ENCODE results near the gene ADRA2C. TPM values are rescaled to one million over a fixed set of nuclear protein-coding genes. Genes with fewer than 3 reads are reported as not detected.

Gene ADRA2C
- total RNA-seq, 1 experiment from 2014 or later: not detected

- TF ChIP-seq CTCF (conservative IDR thresholded peaks at IDR 0.05; ENCODE audit: low read depth, low read length): no peak
- no peak for TF ChIP-seq EZH2phosphoT487 (IDR thresholded peaks at IDR 0.05; ENCODE audit: borderline replicate concordance, low read length)
- TF ChIP-seq EZH2 (IDR thresholded peaks at IDR 0.05; ENCODE audit: low read length, unreplicated experiment): no peak
- no peak overlapping the region for H3K27ac ChIP-seq (ENCODE audit: low read length)
- H3K79me2 ChIP-seq (ENCODE audit: low read length): no peaks in the 10 kb centered on the region
- H3K9ac ChIP-seq (ENCODE audit: low read length): no peak overlapping the region
- CTCF ChIA-PET: no interaction called here
- H3K27me3 ChIP-seq (ENCODE audit: low read length): 0 out of 2 replicates have a peak, but pooled peaks cover 6% of the 10 kb centered on the region
- H4K20me1 ChIP-seq (ENCODE audit: low read length): no peaks in the 10 kb centered on the region
- POLR2A ChIA-PET (ENCODE audit: unreplicated experiment): no interaction called here
- H3K4me3 ChIP-seq (ENCODE audit: low read length): no peak overlapping the region
- no peaks in the 10 kb centered on the region for H3K9me2 ChIP-seq (replicated peaks; ENCODE audit: low read length)
- no peaks in the 10 kb centered on the region for H3K9me3 ChIP-seq (ENCODE audit: low read length)
- DNase-seq (no peak), ATAC-seq (no peak)
- H3K4me1 ChIP-seq (ENCODE audit: insufficient read depth, low read length): no peaks in the 10 kb centered on the region
- no TSS peak for BruUV-seq (replicated peaks)
- H3K4me2 ChIP-seq (ENCODE audit: low read length): no peak overlapping the region
- H2AFZ ChIP-seq (ENCODE audit: low read length): no peak overlapping the region
- intact Hi-C loops (cut with micrococcal nuclease): no loop called here
- H3K36me3 ChIP-seq (ENCODE audit: low read depth, low read length): no peaks in the 10 kb centered on the region
- H3F3A ChIP-seq (ENCODE audit: low read length, unreplicated experiment): no peaks in the 10 kb centered on the region
Observed at GRCh38 chr4:3774253-3774883, 8.2 kb downstream of the ADRA2C start.

DNA sequence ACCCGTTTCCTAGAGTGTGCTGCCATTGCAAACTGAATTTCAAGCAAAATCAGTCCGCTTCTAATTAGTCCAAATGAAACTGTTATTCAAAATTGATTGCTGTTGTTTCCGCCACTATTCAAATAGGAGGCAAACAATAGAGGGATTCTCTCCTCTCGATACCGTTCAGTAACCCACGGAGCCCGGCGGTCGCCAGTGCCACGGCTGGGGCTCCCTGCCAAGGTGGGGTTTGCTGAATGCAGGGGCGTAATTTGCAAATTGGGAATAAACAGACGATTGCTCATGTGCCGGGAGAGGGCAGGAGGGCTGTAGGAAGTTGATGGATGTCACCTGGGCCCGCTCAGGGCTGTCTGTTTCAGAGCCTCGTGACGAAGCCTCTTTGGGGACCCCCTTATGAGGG is 8.8 kb downstream of the ADRA2C start:
- ChIA-PET POLR2A (ENCODE audit: unreplicated experiment) (no interaction called here), CTCF (no interaction called here)
- no peak overlapping the region for H3K4me2 ChIP-seq (ENCODE audit: low read length)
- no peak overlapping the region for H3K4me3 ChIP-seq (ENCODE audit: low read length)
- no peaks in the 10 kb centered on the region for H3K79me2 ChIP-seq (ENCODE audit: low read length)
- intact Hi-C loops (cut with micrococcal nuclease): no loop called here
- BruUV-seq (replicated peaks): no TSS peak
- H3K27ac ChIP-seq (ENCODE audit: low read length): no peak overlapping the region
- H2AFZ ChIP-seq (ENCODE audit: low read length): no peak overlapping the region
- no peaks in the 10 kb centered on the region for H3K9me2 ChIP-seq (replicated peaks; ENCODE audit: low read length)
- TF ChIP-seq EZH2phosphoT487 (IDR thresholded peaks at IDR 0.05; ENCODE audit: borderline replicate concordance, low read length): no peak
- TF ChIP-seq CTCF (conservative IDR thresholded peaks at IDR 0.05; ENCODE audit: low read depth, low read length): no peak
- no peak for TF ChIP-seq EZH2 (IDR thresholded peaks at IDR 0.05; ENCODE audit: low read length, unreplicated experiment)
- H3F3A ChIP-seq (ENCODE audit: low read length, unreplicated experiment): no peaks in the 10 kb centered on the region
- no peak overlapping the region for H3K9ac ChIP-seq (ENCODE audit: low read length)
- H3K9me3 ChIP-seq (ENCODE audit: low read length): no peaks in the 10 kb centered on the region
- 0 out of 2 replicates have a peak, but pooled peaks cover 6% of the 10 kb centered on the region for H3K27me3 ChIP-seq (ENCODE audit: low read length)
- ATAC-seq (no peak), DNase-seq (no peak)
- no peaks in the 10 kb centered on the region for H3K36me3 ChIP-seq (ENCODE audit: low read depth, low read length)
- no peaks in the 10 kb centered on the region for H4K20me1 ChIP-seq (ENCODE audit: low read length)
- no peaks in the 10 kb centered on the region for H3K4me1 ChIP-seq (ENCODE audit: insufficient read depth, low read length)

- Histone ChIP-seq H3K27ac (ENCODE audit: low read length) (no peak overlapping the region), H3K27me3 (ENCODE audit: low read length) (0 out of 2 replicates have a peak, but pooled peaks cover 6% of the 10 kb centered on the region), H3K79me2 (ENCODE audit: low read length) (no peaks in the 10 kb centered on the region), H3K9me2 (replicated peaks; ENCODE audit: low read length) (no peaks in the 10 kb centered on the region), H3K9me3 (ENCODE audit: low read length) (no peaks in the 10 kb centered on the region), H4K20me1 (ENCODE audit: low read length) (no peaks in the 10 kb centered on the region), H2AFZ (ENCODE audit: low read length) (no peak overlapping the region), H3K9ac (ENCODE audit: low read length) (no peak overlapping the region), H3K36me3 (ENCODE audit: low read depth, low read length) (no peaks in the 10 kb centered on the region), H3K4me1 (ENCODE audit: insufficient read depth, low read length) (no peaks in the 10 kb centered on the region), H3K4me2 (ENCODE audit: low read length) (no peak overlapping the region), H3K4me3 (ENCODE audit: low read length) (no peak overlapping the region), H3F3A (ENCODE audit: low read length, unreplicated experiment) (no peaks in the 10 kb centered on the region)
- no TSS peak for BruUV-seq (replicated peaks)
- DNase-seq: no peak
- no peak for ATAC-seq
- CTCF ChIA-PET: no interaction called here
- POLR2A ChIA-PET (ENCODE audit: unreplicated experiment): no interaction called here
- intact Hi-C loops (cut with micrococcal nuclease): no loop called here
- TF ChIP-seq CTCF (conservative IDR thresholded peaks at IDR 0.05; ENCODE audit: low read depth, low read length) (no peak), EZH2 (IDR thresholded peaks at IDR 0.05; ENCODE audit: low read length, unreplicated experiment) (no peak), EZH2phosphoT487 (IDR thresholded peaks at IDR 0.05; ENCODE audit: borderline replicate concordance, low read length) (no peak)
Observed at GRCh38 chr4:3775576-3775975, 9.4 kb downstream of the ADRA2C start.
